ENCODE results near the gene AASDHPPT.

AASDHPPT gene

DNA sequence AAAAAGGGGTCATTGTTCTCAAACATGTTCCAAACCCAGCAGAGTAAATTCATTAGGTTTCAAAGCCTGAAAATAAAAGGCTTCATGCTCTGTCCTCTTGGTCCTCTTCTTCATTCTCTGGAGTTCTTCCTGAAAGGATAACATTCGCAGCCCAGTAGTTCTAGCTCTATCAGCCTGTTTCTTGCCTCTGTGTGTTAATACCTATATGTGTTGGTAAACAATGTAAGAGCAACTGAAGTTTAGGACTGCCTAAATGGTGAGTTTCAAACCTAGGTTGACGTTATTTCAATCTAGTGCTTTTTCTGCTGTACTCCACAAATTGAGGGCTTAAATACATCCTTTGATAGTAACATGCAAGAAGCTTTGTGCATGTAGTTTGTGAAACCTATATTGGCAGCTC is 9.4 kb downstream of the AASDHPPT start:
- no peak for DNase-seq

DNA sequence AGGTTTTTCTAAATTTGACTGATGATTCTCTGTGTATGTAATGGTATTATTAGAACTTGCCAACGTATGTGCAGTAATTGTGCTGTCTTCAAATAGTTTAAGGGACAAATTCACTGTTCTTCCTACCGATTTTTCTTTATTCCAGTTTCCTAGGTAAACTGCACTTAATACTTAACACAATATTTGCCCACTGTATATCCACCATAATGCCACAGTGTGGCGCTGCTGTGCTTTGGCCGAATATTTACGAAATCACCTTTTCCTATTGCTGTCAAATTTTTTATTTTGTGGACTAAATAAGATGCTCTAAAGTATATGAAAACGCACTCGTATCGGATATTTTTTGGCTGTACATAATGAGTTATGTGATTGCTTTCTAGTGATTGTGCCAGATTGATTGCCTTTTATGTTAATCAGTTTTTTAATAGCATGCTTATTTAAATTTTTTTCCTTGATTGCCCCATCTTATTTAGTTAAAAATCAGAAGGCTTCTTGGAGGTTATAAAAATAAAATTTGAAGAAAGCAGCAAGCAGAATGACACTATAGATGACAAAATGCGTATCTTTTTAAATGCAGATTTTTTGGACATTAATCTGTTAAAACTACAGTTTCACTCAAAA is 10.5 kb downstream of the AASDHPPT start:
- peak; percentile 23 for DNase-seq

DNA sequence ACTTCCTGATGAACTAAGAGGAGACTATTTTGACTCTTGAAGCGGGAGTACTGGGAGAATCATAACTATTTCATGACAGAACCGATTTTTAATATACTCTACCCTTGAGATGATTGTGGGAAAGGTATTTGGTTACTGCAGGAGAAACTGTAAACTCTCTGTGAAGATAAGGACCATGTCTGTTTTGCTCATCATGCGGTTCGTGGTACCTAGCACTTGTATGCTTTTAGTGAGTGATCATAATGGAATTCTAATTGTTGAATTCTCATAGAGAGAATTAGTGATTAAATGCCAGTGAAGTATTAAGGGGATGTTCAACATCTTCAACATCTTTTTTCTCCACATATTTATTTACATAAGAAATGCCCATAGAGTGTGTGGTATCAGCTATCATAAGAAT is 11.4 kb downstream of the AASDHPPT start:
- no peak for DNase-seq

DNA sequence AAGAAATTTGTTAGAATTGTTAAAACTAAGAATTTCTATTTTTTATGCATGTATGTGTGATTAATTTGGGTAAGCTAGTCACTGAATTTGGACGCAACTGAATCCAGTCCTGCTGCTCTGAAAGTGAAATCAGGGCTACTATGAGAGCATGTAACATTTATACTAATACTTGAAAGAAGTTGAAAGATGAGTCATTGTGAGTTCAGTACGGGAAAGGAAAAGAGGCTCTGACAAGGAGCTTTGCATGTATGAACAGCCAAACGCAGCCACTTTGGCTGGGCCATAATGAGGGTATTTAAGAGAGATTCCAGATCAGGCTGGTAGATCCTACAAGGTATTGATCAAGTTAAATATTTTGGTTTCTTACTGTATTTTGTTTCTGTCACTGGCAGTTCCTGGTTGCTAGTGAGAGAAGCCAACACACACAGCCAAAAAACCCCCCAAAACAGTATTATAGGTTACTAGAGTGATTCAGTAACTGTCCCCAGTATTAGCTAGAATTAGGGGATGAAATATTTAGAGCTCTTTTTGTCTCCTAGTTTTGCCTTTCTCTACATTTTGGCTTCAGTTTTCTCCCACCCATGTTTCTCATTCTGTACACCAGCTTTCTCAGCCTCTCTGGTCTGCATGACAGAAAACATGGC is 14.1 kb downstream of the AASDHPPT start:
- DNase-seq = no peak

DNA sequence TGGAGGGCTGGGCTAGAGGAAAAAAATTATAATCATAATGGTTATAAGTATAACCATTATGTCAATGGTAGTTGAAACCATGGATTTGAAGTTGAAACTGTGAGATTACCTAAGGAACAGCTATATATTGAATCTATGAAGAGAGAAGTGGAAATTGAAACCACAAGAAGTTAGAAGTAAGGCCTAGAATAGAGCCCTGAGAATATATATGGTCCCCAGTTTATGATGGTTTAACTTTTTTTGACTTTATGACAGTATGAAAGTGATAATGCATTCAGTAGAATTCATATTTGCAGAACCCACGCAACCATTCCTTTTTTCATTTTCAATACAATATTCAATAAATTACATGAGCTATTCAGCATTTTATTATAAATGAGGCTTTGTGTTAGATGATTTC is 15.0 kb downstream of the AASDHPPT start:
- DNase-seq = no peak

DNA sequence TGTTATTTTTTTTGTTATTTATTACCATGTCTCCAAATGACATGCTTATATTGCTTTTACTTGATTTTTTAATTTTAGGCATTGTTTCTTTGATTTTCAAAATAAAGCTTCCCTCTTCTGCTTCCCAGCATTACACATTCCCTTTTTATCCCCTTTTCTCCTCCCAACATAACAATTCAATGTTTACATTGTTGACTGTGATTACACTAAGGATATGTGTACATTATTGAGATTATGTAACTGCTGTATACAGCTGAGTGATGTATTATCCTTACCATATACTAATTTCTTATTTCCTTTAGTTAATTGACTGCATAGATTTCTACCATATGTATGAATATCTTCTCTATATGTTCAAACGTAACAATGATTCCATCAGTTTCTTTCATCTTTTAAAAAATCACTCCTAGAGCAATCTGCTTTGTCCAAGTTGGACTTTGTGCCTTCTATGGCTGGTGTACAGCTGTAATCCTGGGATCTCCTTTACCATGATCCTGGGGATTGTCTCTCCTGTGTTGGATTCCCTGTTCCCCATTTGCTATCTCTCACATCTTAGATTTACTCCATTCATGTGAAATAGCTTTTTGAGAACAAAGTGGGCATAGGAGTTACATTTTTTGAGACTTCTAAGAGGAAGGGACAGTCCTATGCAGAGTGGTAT is 21.6 kb downstream of the AASDHPPT start:
- DNase-seq = no peak

DNA sequence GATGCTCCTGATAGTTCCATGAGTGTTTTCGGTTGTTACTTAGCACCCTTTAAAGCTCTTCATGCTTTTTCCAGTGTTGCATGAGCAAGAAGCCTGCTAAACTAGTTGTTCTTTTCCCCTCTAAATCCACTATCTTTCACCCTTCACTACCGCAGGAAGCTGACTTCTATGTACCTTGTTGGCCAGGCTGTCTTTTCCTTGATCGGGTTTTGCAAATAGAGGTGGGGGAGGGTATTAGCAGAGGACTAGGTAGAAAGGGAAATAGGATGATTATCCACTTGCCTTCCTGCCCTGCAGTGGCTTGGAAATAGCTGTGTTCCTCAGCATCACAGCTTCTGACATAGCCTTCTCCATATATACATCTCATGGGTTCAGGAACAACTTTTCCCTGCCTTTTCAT is 23.9 kb downstream of the AASDHPPT start:
- DNase-seq = no peak

DNA sequence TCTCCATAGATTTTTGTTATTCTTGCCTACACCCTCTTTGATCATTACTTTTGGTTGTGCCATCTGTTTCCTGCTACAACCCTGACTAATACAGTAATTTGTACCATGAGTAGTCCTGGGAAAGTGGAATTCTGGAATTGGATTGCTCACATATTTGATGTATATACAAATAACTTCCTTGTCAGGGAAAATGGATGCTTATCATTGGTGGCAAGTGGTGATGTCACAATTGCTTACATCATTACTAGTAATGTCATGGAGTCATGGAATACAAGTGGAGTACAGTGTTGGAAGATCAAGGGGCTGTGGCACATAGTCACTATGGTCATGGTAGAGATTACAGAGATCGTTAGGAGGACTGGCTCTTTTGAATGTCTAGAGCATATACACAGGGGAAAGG is 24.4 kb downstream of the AASDHPPT start:
- no peak for DNase-seq

DNA sequence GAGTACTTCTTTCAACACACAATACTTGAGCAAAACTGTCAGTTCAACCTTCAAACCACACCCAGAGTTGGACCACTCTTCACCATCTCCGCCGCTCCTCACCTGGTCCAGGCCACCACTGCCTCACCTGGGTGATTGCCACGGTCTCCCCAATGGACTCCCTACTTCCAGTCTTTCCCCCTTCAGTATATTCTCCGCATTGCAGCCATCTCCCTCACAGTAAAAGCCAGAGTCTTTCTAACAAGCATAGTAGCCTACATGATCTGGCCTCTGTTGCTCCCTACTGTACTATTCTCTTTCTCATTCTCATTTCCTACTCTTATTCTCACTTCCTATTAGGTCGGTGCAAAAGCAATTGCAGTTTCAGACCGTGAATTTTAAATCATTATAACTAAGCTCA is 28.5 kb downstream of the AASDHPPT start:
- no peak for DNase-seq

DNA sequence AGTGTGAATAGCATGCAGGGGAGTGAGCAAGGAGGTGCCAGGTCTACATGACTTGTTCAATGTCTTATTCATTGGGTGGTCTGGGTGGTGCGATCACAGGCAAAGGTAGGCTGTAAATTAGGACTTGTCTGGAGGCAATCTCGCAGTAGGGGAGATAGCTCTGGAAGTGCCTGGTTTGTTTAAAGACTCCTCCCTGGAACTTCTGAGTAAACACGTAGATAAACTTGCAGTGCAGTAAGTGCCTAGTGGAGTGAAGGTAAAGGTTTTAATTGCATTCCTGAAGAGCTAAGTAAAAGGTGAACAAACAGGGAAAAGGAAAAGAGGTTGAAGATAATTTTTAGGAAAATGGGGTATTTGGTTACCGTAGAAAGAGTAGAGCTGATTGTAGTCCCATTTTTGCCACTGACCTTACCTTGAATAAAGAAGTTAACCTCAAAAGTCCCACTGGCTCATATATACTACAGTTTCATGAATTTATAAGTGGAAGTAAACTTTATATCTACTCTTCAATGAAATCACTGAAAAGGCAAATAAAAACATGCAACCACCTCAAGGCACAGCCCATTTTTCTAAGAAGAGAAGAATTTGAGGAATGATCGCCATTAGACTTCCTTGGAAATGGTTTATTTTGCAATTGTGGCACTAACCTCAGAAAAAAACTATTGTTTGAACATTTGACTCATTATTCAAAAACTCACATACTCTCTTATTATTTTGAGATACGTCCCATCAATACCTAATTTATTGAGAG is 44.3 kb downstream of the AASDHPPT start:
- no peak for DNase-seq

DNA sequence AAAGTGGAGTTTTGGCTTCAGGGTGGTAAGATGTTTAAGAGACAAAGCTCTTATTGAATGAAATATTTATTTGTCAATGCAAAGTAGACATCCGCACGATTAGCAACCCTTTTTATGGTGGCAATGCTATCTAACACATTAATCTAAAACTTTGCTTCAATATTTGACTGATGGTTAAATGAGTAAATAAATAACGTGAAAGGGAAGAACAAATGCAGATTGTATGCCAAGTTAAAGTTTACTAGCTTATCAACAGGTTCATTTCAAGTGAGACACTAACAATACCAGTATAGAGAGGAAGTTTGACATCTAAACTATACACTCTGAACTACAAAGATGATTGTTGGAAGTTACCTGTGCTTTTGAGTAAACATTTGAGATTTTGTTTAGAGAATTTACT is 50.1 kb downstream of the AASDHPPT start:
- DNase-seq = no peak

DNA sequence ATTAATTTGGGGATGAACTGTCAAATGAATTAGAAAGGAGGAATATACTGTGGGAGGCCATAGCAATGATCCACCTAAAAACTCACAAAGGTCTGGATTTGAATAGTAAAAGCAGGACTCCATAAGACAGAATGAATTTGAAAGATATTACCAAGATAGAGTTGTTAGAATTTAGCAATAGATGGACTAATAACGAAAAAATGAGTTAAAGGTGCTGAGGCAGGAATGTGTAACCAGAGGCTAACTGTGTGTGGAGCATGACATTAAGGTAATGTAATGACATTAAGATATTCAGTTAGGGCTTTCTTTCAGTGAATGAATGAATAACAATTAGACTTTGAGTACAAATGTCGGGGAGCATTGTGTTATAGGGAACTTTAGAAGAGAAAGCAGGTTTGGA is 51.3 kb downstream of the AASDHPPT start:
- DNase-seq = no peak

DNA sequence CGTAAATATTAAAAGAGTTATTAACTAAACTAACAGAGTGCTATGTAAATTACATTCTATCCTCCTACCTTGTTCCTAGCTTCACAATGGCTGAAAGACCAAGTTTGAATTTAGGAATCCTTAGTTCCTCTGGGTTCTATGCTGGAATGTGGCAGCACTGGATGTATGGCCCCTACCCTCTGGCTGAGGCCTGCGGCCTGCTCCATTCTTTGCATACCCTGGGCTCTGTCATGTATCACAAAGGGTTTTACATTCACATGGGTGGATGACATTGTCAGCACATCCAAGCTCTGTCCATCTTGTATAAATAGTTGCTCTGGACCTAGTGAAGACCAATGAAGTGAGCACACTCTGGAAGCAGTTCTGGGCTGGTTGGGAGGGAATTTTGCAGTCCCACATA is 54.5 kb downstream of the AASDHPPT start:
- DNase-seq = no peak

DNA sequence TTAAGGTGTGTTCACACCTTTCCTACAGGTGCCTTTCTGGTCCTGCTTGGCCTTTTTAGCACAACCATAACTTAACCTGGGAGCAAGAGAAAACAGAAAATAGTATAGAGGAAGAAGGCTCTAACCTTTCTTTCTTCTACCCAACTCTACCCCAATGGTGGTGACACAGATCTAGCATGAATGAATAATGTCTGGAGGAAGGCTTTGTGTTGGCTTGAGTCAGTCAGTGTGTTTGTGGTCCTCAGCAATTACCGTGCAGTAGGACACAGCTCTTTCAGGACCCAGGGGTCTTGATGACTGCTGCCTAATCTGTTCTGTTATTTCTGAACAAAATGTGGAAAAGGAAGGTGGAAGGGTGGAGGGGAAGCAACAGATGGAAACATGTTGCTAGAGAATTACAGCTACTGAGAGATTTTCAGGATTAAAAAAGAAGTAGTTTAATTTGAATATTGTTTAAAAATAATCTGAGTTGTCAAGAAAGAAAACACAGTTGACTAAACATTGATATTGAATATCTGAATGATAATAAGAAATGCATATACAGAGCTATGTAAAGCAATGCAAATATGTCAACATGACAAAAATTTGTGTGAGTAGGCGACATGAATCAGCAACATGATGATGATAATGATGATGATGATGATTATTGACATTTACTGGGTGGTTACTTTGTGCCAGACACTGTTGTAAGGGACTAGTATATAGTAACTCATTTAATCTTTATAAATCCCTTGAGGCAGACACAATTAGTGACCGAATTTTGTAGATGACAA is 55.3 kb downstream of the AASDHPPT start:
- no peak for DNase-seq

DNA sequence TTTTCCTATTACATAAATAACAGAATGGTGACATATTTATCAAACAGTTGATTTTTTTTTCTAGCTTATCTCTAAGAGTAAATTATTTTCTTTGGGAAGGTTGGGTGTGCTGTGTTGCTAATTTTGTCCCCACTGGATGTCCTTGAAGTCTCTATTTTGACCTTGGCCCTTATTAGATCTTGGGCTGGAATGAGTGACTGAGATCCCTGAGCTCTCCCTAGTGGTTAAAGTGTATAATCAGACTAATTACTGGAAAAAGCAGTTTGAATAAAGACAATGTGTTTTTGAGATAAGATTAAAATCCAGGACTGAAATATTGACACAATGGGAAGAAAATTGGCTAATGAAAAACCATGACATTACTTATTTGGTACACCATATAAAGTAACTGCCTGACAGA is 56.1 kb downstream of the AASDHPPT start:
- DNase-seq = no peak

DNA sequence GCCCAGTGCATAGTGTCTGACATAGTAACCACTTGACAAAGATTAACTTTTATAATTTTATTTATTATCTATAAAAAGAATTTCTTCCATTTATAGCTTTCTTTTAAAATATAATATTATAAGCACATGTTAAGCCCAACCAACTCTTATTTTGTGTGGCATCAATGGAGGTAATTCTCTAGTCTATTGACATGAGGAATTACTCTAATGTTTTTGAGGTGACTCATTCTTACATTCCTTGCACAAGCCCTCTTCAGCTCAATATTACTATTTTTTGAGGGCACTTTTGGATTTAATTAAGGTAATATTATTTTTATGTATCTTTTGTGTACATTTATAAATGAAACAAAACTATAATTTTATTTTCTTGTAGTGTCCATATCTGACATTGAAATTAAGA is 59.6 kb downstream of the AASDHPPT start:
- no peak for DNase-seq

DNA sequence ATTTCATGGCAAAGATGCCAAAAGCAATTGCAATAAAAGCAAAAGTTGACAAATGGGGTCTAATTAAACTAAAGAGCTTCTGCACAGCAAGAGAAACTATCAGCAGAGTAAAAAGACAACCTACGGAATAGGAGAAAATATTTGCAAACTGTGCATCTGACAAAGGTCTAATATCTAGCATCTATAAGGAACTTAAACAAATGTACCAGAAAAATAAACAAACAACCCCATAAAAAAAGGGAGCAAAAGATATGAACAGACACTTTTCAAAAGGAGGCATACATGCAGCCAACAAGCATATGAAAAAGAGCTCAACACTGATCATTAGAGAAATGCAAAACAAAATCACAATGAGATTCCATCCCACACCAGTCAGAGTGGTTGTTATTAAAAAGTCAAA is 60.3 kb downstream of the AASDHPPT start:
- DNase-seq = no peak

Data from effector CD8-positive, alpha-beta T cell (primary cell).